GM19324 (cell line): ENCODE data around the gene AMT.
A peak's percentile ranks its signal among the peaks of the same experiment; 100 is the strongest.

Experiments
- ATAC-seq: cut with Tn5 transposase; IDR thresholded peaks from one replicate; pipeline ENCODE4 v1.9.1; 2021; ENCODE audit warnings: mild to moderate bottlenecking, moderate library complexity; ENCODE audit not compliant: unreplicated experiment, low FRiP score

AMT gene, protein sequence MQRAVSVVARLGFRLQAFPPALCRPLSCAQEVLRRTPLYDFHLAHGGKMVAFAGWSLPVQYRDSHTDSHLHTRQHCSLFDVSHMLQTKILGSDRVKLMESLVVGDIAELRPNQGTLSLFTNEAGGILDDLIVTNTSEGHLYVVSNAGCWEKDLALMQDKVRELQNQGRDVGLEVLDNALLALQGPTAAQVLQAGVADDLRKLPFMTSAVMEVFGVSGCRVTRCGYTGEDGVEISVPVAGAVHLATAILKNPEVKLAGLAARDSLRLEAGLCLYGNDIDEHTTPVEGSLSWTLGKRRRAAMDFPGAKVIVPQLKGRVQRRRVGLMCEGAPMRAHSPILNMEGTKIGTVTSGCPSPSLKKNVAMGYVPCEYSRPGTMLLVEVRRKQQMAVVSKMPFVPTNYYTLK

DNA sequence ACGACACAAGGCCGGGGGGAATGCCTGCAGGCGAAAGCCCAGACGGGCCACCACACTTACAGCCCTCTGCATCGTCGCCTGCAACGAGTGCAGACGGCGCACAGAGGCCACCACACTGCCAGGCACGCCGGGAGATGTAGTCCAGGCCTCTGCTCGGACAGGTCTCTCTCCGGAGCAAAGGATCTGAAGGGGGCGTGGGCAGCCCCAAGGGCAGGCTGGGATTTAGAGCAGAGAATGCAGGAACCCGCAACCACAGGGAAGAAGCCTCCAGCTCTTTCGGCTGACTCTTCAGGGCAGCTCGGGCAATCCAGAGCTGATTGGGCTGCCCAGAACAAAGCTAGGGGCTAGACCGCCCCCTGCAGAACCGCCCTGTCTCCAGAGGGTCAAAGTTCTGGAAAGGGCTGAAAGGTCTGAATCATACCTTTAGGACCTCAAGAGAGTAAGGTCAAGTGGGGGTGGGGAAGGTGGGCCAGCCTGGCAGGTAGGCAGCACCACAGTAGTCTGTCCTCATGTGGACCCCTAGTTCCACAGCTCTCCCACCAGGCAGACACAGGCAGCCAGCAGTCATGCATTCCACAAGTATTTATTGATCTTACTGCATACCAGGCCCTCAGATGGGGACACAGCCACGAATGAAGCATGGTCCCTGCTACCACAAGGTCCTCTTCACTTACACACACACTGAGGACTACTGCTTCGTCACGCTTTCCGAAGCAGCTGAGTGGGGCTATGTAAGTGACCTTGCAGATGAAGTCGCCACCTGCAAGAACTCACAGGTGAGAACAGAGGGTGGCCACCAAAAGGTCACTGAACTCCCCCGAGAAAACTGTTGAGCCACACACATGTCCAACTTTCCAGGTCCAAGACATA is at the start of gene AMT:
TSS of gene AMT (minus strand) at position 95 of the 870 bp plus-strand sequence. CDS start at position 72, 23 bp downstream.
- no peak for ATAC-seq

DNA sequence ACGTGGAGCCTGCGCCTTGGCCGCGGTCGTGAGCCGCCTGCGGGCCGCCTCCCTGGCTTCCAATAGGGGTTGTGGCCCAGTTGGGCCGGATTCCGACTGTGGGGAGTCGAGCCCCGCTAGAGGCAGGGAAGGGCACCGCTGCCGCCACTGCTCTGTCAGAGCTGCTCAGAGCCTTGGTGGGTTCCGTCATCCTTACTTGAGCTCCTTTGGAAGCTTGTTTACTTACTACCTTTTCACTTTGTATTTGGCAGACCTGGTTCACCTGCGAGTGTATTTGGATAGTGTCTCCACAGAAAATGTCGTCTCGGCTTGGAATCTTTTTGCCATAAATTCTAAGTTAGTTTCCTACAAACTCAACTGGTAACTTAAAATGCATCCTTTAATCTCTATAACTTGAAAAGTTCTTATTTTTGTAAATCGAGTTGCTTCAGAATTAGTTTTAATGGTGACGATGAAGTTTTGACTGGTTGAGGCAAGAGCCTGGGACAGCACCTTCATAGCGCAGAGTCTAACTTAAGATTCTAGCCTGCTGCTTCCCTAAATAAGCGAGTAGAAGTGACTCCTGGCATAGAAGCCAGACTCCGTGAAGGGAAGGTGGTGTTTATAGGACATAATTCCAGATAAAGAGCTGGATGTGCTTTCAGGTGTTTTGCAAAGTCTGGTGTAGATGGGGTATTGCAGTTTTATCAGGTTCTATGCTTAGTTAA is 48.6 kb upstream of the AMT start:
- ATAC-seq, result peak; percentile 32

DNA sequence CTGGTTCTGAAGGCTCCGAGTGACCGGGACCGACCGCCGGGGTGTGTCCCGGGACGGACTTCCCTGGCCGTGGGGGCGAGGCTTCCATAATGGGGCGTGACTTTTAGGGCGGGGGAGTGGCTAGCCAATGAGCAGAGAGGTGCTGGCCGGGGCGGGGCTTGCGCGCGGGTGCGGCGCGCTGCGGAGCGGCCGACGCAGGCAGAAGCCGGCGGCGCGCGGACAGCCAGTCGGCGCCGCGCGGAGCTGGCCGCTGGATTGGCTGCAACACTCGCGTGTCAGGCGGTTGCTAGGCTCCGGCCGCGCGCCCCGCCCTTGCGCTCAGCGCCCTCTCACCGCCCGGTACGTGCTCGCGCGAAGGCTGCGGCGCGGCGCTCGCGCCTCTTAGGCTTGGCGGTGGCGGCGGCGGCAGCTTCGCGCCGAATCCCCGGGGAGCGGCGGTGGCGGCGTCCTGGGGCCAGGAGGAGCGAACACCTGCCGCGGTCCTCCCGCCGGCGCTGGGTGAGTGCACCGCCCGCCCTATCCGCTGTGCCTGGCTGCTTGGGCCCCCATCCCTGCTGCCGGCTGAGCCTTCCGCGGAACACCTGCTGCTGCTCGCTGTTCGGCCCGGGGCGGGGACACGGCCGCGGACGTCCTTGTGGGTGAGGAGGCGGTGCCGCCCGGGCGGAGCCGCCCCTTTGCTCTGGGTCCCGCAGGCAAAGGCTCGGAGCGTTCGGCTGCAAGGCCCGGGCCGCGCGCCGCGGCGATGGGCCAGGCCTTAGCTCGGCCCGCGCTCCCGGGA is 47.9 kb upstream of the AMT start, which contains the start of gene DAG1:
TSS of gene DAG1 (plus strand) at position 332 of the 778 bp plus-strand sequence. CDS start 40,268 bp downstream, outside the sequence.
- peak; percentile 86 for ATAC-seq

DNA sequence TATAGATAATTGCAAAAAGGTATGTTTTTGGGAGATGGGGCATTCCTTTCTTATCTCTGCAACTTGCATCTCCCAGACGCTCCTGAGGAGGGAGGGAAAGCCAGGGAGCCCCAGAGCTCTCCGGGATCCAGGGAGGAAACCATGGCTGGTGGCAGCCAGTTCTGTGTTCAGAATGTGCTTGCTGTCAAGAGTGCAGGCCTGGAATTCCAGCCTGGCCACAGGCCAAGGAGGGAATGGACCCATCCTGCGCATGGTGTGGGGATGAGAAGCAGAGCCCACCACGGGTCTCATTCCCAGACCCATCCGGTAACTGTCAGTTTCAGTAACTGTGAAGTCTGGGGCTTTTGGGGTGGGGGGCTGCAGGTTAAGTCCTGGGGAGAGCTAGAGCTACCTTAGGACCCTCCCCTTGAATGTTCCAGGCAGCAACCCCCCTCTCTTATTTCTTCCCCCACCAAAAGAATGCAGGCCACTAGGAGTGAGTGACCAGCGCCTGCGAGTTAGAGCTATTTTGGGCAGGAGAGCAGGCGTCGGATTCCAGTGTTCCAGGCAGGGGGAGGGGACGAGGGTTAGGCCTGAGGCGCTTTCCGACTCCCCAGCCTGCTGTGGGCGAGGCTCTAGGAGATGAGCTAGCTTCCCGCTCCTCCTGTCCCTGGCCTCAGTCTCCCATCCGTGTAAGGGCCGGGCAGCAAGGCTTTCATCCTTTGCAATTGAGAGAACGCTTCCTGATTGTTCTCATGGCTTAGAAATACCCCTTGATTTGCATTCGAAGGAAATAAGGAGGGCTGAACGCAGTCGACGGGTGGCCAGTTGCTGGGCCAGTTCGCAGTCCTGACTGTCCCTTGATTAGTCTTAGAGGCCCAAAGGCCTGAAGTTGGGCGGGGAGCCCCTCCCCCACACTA is 47.0 kb upstream of the AMT start:
- ATAC-seq, result no peak

DNA sequence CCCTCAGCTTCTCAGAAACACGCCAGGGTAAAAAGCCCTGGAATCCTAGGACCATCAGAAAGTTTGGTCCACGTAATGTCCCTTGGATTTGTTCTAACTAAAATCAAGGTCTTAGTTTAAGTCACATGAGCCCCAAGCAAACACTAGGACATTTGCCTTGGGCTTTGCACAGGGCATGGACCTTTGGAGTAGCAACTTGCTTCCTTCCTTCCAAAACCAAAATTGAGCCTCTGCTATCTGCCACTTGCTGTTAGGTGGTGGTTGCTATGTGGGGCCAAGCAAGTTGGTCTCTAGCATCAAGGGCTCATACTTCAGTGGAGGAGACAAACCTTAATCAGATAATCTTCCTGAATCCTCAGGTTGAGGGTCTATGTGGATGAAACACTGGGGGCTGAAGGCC is 43.8 kb upstream of the AMT start:
- no peak for ATAC-seq

DNA sequence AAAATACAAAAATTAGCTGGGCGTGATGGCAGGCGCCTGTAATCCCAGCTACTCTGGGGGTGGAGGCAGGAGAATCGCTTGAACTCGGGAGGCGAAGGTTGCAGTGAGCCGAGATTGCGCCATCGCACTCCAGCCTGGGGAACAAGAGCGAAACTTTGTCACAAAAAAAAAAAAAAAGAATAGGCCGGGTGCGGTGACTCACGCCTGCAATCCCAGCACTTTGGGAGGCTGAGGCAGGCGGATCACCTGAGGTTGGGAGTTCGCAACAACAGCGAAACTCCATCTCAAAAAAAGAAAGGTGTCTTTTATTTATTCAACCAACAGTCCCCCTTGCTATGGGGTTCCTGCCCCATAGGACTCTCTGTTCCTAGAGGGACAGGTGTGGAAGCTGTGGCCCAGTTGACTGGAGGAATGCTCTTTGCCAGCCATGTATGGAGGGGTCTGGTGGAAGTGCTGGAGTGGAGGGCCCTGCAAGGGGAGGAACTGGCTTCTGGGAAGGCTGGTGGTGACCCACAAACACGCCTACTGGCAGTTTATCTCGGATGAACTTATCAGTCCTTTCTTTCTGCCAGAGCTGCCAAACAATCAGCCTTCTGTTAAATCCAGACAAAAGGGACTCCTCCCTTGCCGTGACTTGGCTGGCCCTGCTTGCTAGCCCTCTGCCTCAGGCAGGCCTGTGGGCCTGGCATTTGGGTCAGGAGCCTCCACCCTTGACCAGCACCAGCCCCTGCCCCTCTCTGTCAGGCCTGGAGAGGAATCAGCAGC is 43.2 kb upstream of the AMT start:
- ATAC-seq, result no peak

DNA sequence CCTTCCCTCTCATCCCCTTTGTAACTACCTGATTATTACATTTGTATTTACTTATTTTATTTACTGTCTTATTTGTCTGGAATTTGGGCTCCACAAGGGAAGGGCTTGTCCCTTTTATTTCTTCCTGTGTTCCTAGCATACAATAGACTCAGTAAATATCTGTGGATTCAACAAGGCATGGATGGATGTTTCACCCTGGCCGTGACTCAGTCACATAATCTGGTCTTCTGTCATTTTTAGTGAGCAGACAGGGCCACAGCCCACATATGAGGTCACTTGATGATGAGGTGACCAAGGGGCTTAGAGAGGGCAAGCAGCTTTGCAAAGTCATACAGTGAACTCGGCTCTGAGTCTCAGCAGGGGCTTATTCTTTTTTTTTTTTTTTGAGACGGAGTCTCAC is 39.9 kb upstream of the AMT start:
- ATAC-seq, result no peak

DNA sequence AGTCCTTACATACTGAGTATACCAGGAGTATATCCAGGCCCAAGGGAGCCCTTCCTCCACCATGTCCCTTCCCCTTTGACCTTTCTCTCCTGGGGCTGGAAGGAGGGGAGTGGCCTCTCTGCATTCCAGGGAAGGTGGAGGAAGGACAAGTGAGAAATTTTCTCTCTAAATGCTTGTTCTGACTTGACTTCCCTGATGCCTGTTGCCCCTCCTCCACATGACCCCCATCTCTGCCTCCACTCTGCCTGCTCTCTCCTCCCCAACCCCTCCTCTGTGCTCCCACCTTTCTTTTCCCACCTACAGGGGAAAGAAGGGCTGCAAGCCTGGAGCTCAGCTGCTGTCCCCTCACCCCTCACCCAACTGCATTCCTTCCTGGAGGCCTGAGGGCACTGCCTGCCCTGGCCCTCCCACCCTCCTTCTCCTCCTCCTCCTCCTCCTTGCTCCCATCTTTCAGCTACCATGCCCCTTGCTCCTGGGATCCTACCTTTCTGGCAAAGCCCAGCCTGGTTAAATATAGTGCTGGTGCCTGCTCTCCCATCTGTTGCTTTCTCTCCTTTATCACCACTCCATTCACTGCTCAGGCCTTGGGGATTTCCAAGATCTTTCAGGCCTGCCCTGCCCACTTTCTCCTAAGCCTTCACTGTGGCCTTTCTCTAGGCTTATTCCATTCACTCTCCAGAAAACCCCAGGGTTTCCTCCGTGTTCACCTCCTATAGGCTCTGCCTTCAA is 39.3 kb upstream of the AMT start:
- no peak for ATAC-seq

DNA sequence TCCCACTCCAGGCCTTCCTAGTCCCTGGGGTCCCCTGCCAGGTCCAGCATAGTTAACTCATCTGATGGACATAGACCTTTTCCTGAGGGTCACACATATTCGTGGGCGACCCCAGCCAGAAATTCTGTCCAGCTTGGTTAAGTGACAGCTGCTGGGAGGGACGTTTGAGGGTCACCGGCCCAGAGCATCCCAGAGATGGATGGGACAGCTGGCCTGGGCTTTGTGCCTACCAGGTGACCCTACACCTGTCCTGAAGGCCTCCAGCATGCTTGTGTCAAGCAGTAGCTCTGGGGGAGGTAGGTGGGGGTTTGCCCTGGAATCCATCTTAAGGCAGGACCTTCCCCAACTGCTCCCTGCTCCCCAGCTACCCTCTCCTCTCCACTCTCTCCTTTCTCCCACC is 38.7 kb upstream of the AMT start:
- ATAC-seq, result no peak

DNA sequence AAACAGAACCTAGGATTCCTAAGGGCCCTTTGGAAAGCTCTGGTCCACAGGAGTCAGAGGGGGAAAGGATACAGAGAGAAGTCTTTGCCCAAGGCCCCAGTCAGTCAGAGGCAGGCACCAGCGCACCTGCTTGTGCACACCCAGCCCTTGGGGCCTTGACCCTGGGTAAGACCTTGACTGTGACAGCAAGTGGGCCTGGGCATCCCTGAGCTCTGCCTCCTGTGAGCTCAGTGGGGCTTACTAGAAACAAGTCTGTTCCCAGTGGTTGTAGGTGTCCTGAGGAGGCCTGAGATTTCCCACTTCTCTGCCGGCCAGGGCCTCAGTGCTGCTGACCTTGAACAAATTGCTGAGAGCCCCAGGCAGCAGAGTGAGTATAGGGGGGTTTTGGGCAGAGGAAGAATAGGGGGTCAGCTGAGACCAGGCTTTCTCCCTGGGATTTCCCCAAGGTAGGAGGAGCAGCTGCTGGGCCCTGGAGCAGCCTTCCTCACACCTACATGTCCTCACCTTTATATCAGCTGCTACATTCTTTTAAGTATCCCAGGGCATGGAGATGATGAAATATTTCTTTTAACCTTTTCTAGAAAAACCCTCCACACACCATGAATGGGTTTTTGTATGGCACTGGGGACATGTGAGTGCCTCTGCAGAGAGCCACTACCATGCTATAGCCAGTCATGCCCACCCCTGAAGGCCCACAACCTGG is 38.1 kb upstream of the AMT start:
- no peak for ATAC-seq

DNA sequence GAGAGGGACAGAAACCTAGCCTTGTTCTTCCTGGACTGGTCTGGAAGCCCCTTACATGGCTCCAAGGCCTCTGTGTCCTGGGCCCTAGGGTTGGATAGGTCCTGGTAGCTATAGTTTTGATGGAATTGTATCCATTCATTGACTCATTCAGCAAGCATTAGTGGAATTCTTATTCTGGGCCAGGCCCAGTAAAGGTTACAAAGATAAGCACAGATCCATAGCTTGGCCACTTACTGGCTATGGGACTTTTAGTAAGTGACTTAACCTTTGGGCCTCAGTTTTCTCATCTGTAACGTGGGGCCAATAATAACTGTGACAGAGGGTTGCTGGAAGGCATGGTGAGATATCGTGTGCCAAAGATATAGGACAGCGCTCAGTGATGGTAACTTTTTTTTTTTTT is 34.2 kb upstream of the AMT start:
- ATAC-seq, result no peak

DNA sequence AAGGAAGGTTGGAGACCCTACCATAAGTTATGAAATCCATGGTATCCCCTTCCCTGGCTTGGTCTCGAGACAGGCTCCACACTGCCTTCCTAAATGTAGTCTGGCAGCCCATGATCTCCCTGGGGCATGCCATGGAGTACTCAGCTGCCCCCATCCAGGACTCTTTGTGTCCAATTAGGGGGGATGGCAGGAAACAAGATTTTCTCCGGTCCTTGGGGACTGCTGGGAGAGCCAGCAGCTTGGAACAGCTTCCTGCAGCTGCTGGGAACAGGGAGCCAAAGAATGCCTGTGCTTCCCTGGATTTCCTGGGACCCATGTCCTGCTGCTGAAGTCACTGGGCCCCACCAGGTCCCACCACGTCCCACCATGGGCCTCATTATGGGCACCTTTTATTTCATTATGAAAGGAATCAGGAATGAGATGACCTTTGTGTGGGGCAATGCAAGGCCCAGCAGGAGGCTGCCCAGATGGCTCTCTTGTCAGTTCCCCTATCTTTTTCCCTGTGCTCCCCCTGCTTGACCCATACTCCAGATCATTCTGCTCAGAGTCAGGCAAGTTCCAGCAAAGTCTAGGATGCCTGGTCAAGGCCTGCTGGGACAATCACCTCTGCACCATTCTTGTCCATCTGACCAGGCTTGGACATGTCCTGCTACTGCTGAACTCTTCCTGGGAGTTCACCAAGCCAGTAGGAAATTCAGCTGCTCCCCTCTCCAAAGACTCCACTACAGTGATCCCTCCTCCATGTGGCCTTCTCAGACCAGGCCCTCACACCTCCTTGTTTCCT is 32.8 kb upstream of the AMT start:
- no peak for ATAC-seq

DNA sequence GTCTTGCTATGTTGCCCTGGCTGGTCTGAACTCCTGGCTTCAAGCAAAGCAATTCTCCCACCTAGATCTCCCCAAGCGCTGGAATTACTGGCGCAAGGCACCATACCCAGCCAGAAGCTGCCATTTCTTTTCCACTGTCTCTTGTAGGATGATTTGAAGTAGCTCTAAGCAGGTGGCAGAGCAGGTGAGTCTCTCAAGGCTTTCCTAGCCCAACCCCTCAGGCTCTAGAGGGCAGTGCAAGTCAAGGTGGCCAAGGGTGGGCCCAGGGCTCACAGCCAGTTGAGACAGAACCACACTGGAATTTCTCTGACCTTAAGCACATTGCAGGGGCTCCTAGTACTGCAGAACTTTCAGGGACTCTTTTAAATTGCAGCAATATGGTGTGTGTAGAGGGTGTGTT is 32.2 kb upstream of the AMT start:
- no peak for ATAC-seq

DNA sequence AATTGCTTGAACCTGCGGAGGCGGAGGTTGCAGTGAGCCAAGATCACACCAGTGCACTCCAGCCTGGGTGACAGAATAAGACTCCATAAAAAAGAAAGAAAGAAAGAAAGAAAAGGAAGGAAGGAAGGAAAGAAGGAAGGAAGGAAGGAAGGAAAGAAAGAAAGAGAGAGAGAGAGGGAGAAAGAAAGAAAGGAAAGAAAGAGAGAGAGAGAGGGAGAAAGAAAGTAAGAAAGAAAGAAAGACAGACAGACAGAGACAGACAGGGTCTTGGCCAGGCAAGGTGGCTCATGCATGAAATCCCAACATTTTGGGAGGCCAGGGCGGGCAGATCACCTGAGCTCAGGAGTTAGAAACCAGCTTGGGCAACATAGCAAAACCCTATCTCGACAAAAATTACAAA is 31.3 kb upstream of the AMT start:
- no peak for ATAC-seq

DNA sequence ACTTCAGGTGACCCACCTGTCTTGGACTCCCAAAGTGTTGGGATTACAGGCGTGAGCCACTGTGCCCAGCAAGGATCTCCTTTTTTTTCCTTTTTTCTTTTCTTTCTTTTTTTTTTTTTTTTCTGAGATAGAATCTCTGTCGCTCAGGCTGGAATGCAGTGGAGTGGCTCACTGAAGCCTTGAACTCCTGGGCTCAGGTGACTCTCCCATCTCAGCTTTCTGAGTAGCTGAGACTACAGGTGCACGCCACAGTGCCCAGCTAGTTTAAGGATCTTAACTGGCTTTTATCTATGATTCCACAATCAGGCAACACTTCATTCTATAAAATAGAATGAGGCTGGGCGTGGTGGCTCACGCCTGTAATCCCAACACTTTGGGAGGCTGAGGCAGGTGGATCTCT is 23.1 kb upstream of the AMT start:
- ATAC-seq, result no peak

DNA sequence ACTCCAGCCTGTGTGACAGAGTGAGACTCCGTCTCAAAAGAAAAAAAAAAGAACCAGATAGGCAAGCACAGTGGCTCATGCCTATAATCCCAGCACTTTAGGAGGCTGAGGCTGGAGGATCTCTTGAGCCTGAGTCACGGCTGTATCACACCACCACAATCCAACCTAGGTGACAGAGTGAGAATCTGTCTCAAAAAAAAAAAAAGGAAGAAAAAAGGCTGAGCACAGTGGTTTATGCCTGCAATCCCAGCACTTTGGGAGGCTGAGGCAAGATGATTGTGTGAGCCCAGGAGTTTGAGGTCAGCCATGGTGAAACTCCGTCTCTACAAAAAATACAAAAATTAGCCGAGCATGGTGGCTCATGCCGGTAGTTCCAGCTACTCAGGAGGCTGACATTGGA is 12.5 kb upstream of the AMT start:
- ATAC-seq, result no peak

DNA sequence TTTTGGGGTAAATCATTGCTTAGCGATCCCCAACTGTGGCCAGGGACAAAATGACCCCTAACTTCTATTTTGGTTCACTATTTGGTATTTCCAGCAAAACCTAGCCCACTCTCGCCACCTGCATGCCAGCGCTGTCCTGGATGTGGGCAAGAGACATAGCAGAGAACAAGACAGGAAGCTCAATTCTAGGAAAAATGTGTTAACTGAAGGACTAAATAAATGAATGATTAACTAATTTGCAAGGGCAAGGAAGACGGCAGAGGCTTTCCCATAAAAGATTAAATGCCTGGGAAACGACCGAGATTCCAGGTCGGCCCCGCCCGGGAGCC is 6.4 kb upstream of the AMT start:
- peak; percentile 7 for ATAC-seq
